GM21390 (cell line): ENCODE data around the gene NRP1.
A peak's percentile ranks its signal among the peaks of the same experiment; 100 is the strongest.

Experiments used
- ATAC-seq: cut with Tn5 transposase; IDR thresholded peaks from one replicate; pipeline ENCODE4 v1.9.1; 2021; ENCODE audit not compliant: unreplicated experiment

The NRP1 gene

GRCh38 chr10:33216661-33217427, 117.6 kb downstream of the NRP1 start:
- no peak for ATAC-seq

GRCh38 chr10:33215635-33216034, 118.8 kb downstream of the NRP1 start:
- ATAC-seq, result no peak

- ATAC-seq, result no peak
These were observed 119.3 kb downstream of the NRP1 start for GRCh38 chr10:33215154-33215553.

- ATAC-seq, result no peak
These were observed 120.3 kb downstream of the NRP1 start for GRCh38 chr10:33214174-33214573.

- no peak for ATAC-seq
These were observed 122.3 kb downstream of the NRP1 start for GRCh38 chr10:33212061-33212748.

- no peak for ATAC-seq
These were observed 123.2 kb downstream of the NRP1 start for GRCh38 chr10:33211106-33211878.

GRCh38 chr10:33209802-33210201, 124.7 kb downstream of the NRP1 start:
- ATAC-seq, result no peak

- ATAC-seq, result no peak
These were observed 126.3 kb downstream of the NRP1 start for GRCh38 chr10:33208166-33208565.

GRCh38 chr10:33204031-33204430, 130.4 kb downstream of the NRP1 start:
- no peak for ATAC-seq

GRCh38 chr10:33201971-33202370, 132.5 kb downstream of the NRP1 start:
- no peak for ATAC-seq

- no peak for ATAC-seq
These were observed 133.2 kb downstream of the NRP1 start for GRCh38 chr10:33201056-33201780.

GRCh38 chr10:33199731-33200232, 134.7 kb downstream of the NRP1 start:
- no peak for ATAC-seq

- no peak for ATAC-seq
These were observed 135.9 kb downstream of the NRP1 start for GRCh38 chr10:33198610-33199009.

GRCh38 chr10:33196710-33197491, 137.6 kb downstream of the NRP1 start:
- no peak for ATAC-seq

GRCh38 chr10:33196377-33196706, 138.1 kb downstream of the NRP1 start:
- ATAC-seq, result no peak

- ATAC-seq, result no peak
These were observed 138.7 kb downstream of the NRP1 start for GRCh38 chr10:33195608-33196376.

GRCh38 chr10:33193701-33194521, 140.6 kb downstream of the NRP1 start:
- no peak for ATAC-seq

- ATAC-seq, result peak; percentile 89
These were observed 141.3 kb downstream of the NRP1 start for GRCh38 chr10:33193057-33193700.
